Hematopoietic multipotent progenitor cell treated with erythropoietin and hydrocortisone succinate and interleukin-3 and kit ligand, for 8 days (in vitro differentiated cells): Measurements from ENCODE around the gene DOHH.

Experiments used
- DNase-seq: peaks from one replicate; pipeline ENCODE4 v3.0.0-alpha.2; 2015

The DOHH gene

DNA sequence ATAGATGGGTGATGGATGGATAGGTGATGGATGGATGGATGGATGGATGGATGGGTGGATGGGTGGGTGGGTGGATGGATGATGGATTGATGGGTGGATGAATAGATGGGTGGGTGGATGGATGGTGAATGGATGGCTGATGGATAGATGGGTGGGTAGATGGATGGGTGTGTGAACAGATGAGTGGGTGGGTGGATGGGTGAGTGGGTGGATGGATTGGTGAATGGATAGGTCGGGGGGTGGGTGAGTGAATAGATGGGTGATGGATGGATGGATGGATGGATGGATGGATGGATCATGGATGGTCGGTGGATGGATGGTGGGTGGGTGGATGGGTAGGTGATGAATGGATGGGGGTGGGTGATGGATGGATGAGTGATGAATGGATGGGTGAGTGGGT lies 23.6 kb downstream of the DOHH start:
- no peak for DNase-seq

DNA sequence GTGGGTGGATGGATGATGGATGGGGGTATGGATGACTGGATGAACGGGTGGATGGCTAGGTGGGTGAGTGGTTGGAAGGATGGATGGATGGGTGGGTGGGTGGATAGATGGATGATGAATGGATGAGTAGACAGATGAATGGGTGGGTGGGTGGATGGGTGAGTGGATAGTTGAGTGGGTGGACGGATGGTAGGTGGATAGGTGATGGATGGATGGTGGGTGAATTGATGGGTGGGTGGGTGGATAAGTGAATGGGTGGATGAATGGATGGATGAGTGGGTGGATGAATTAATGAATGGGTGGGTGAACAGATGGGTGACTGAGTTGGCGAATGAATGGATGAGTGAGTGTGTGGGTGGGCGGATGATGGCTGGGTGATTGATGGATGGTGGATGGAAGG lies 25.0 kb downstream of the DOHH start:
- no peak for DNase-seq

DNA sequence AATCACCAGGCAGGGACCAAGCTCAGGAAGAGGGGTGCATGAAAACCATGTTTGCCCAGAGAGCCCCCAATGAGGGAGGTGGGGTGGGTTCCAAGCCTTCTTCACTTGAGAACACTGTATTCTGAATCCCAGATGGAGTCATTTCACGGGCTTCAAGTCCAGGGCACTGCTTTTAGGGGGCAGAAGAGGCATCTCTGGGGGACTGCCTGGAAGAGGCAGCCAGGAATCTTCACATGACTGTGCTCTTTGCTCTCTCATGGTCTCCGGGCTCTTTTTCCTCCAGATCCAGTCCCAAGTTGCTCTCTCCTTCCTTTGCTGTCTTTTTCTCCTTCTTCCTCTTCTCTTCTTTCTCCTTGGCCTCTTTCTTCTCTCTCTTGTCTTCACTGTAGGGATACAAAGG lies 25.9 kb downstream of the DOHH start:
- no peak for DNase-seq

DNA sequence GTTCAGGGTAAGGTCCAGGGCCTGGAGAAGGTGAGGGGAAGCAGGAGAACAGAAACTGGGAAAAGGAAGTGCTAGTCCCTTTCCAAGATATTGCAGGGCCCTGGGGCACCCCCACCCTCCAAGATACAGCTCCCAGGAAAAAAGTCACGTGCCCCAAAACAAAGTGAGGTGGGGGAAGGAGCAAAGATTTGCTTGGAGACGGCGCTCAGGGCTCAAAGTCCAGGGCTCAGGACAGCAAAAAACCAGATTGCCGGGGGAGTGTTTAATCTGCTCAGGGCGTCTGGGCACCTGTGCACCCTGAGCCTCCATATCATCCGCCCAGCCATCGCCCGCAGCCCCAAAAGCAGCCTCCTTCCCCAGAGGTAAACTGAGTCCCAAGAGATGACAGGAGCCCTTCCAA lies 26.5 kb downstream of the DOHH start:
- DNase-seq: no peak

DNA sequence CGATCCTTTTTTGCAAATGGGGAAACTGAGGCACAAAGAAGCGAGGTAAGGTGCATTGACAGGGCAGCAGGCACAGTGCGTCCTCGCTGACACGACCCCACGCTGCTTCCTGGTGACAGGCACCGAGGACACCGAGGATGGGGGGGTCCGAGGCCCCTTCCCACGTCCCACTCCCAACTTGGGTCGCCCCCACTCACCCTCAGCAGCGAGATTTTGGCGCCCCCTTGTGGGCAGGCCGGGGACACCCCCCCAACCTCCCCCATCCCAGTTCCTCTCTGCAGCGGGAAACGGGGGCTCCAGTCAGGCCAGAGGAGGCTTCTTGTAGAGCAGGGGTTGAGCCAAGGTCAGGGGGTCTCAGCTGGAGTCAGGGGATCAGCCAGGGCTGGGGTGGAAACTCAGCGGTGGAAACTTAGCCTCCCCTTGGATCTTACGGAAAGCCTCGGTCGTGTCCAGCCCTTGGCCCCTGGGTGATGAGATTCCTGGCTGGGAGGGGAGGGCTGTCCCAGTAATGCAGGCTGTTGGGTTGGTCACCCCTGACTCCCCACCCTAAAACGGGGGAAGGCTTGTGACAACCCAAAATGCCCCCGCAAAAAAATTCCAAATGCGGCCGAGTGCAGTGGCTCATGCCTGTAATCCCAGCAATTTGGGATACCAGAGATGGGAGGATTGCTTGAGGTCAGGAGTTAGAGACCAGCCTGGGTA lies 28.4 kb downstream of the DOHH start:
- DNase-seq: no peak

DNA sequence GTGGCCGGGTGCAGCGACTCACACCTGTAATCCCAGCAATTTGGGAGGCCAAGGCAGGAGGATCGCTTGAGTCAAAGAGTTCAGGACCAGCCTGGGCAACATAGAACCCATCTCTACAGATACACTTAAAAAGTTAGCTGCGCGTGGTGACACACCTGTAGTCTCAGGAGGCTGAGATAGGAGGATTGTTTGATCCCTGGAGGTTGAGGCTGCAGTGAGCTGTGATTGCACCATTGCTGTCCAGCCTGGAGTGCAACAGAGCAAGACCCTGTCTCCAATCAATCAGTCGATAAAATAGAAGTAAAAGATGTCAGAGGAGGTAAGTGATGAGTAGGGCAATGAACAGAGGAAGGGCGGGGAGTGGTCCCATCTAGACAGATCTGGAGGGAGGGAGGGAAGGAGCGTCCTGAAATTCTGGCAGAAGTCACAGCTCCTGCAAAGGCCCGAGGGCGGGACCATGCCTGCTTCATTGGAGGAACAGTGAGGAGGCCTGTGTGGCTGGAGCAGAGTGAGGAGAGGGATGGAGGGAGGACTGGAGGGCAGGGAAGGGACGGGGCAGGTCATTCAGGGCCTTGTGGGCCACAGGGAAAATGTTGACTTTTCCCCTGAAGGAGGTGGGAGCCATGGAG lies 29.9 kb downstream of the DOHH start:
- no peak for DNase-seq

DNA sequence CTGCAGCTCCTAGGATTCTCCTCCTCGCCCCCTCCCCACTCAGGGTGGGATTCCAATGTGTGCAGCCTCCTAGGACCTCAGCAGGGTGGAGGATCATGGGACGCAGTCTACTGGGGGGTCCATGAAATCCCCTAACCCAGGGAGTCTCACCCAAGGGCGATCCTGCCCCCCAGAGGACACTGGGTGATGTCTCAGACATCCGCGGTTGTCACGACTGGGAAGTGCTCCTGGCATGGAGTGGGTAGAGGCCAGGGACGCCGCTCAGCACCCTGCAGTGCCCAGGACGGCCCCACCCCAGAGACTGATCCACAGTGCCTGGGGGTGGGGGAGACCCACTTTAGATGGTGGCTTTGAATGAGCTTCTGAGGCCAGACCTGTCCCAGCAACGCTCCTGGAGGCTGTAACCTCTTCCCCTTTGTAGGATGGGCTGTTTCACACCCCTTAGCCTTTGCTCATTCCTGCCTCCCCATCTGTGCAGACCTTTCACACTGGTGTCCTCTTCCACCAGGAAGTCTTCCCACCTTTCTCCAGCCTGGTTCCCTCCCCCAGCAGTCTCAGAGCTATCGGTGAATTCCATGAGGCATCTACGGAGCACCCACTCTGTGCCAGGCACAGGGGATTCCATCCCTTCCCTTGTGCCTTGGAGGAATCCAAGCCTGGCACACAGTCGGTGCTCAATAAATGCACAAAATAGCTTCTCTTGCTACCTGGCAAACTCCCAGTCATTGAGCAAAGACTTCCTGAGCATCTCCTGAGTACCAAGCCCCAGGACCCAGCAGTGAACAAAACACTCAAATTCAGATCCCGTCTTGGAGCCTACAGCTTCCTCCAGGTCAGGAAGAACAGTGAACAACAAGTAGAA lies 30.6 kb downstream of the DOHH start:
- no peak for DNase-seq

DNA sequence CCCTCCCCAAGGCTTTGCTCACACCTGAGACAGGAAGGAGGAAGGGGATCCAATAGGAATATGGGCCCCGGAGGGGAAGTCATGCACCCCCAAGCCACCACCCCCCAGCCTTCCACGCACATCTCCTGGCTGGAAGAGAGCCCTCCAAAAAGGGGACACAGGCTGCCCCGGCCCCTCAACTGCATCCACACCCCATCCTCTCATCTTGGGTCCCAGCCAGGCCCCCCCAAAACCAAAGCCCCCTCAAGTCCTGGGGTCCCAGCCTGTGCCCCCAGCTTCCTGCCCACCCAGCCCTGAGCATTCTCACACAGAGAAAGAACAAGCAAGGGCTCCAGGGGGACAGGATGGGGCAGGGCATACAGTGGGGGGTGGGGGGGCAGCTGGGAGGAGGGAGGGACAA lies 32.3 kb downstream of the DOHH start:
- no peak for DNase-seq

DNA sequence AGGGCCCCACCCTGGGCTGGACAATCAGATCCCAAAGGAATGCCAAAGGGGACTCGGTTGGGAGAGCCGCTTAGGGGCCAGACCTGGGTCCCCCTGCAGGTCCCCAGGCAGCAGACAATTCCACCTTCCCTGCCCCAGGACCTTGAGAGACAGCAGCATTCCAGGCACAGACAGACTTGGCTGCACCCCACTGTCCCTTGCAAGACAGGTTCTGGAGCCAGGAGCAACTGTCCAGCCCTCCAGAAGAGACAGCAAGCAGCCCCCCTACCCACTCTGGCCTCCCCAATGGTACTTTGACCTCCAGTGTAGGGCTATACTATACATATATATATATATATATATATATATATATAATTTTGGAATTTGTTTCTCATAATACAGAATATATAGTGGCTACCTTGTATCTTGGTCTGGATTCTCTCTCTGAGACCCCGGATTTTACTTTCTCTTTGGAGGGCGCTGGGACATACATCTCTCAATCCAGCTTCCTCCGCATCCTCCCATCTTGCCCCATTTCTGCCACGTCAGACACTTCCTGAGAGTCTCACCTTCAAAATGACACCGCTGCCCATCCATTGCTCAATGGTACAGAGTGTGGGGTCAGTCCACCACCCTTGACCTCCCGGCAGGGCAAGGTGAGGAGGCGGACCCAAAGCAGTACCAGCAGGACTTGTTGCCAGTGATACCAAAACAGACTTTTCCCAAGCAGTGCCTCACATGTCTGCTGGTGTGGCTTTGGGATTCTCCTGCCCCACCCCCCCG lies 32.9 kb downstream of the DOHH start:
- DNase-seq: no peak

DNA sequence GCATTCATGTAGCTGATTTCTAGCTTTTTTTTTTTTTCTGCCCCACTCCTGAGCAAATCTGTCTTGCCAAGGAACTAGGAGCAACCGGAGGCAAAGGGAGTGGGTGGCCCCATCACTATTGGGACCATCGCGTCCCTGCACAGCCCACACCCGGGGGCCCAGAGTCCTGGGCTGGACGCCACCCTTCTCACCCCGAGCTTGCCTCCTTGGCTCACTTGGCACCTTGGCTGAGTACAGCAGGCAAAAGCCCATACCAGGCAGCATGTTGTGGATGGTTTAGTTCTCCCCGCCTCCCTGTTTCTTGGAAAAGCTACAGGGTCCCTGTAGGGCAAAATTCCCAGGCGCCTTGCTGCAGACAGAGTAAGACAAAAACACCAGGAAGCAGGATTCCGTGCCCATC lies 33.8 kb downstream of the DOHH start:
- DNase-seq: no peak

DNA sequence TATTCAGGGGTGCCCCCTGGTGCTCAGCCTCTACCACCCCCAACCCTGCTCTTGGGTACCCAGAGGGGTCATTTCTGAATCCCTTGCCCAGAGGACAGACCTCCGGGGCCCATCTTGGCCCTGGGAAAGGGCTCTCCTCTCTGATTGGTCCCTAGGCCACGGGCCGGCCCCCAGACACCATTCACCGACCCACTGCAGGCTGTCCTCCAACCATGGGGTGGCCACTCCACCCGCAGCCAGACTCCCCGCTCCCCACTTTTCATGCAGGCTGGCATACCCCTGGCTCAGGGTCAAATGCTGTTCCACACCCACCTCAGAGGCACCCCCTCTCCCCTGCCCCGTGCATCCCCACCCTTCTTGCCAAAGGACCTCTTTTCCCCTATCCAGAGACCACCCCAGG lies 34.9 kb downstream of the DOHH start:
- DNase-seq: no peak

DNA sequence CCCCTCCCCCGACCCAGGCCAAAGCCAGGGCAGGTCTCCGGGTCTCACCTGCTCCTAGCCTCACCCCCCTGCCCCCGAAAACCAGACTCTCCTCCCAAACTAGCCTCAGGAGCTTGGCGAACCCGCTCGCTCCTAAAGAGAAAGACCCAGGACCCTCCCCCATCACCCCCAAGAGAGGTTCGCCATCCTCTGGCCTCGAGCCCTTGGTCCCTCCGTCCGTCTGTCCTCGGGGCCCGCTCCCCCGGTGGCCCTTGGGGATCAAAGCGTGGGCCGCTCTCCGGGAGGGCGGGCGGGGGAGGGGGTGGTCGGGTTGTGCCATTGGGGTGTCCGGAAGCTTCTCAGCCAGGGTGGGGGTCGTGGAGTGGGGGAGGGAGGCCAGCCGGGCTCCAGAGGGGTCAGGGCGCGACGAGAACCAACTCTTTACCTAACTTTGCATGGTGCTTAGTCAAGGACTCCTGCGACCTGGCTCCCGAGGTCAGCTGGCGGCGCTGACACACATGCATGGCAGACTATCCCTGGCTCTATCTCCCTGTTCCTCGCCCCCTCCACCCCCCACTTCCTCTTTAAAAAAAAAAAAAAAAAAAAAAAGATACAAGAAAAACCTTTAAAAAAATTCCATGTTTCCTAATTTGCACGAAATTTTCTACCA lies 35.8 kb downstream of the DOHH start:
- DNase-seq: no peak

DNA sequence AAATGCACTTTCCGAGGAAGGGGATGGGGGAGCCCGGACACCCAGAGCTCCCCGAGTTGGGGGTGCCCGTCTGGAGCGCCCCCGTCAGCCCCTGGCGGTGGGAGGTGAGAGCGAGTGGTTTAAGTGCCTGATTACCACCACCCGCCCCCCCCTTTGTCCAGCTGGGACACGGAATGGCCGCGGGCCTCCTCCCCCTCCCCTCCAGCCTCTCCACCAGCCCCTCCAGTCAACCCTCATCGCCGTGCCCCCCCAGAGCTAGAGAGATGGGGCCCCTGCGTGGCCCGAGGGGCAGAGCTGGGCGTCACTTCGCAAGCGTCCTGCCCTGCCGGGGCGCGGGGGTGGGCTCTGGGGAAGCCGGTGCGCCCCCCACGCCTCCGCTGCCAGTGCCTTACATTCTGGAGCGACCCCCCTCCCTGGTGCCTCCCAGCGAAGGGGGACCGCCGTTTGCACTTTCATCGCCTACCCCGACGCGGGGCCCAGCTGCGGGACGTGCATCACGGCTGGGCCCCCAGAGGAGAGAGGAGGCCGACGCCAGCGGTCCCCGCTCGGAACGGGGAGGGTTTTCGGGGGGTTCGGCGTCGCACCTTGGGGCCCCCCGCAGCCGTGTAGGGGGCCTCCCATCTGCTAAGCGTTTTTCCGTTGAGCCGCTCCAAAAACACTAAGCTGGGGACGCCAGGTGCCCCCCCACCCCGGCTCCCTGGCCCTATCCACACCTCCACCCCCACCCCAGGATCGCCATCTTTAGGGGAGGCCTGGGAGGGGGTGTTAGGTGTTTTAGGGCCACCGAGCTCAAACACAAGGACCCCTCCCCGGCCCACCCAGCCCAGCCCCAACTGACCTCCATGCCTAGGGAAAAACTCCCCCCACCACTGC lies 36.5 kb downstream of the DOHH start:
- DNase-seq: no peak

DNA sequence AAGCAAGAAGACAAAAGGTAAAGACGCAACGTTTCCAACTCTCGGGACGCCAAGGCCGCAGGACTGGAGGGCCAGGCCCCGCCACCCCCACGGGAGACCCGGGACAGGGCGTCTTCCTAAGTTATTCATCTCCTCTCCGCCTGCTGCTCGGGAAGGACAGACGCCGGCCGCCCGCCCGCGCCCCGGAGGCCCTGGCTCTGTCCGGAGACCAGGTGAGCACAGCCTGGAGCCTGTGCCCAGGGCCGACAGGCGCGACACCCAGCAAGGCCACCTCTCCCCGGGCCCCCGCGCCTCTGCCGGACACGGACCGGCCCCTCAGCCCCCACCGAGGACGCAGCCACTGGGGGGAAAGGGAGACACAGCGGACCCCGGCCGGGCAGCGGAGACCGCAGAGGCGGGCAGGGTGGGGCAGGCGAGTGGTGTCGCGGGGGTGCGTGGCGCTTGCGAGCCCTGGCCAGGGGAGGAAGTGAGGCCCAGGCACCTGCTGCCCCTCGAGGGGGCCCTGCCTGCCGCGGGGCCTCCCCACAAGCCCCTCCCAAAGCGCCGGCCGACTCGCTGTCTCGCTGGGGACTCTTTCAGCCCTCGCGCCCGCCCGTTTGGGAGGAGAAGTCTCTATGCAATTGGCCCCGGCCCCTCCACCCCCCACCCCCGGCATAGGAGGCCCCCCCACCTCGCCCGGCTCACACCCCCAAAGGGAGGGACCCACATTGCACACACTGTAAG lies 37.3 kb downstream of the DOHH start:
- no peak for DNase-seq

DNA sequence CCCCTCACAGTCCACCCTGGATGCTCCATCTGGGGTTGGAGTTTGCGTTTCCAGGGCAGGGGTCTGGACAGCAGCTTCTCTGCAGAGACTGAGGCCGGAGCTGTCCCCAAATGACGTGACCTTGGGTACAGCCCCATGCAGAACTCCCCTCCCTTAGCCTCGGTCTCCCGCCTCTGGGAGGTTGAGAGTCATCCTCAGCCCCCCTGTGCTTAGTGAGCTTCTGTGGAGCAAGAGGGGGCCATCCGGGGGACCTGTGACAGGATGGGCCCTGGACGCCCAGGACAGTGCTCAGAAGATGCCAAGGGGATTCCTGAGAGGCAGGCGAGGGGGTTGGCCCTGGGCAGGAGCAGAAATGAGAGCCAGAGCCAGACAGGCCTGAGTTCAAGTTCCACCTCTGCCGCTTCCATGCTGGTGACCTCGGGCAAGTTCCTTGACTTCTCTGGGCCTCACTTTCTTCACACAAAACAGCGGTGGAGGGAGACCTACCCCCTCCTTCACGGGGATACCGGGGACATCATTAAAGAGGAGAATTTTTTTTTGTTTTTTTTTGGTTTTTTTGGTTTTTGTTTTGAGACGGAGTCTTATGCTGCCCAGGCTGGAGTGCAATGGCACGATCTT lies 40.4 kb downstream of the DOHH start:
- no peak for DNase-seq

DNA sequence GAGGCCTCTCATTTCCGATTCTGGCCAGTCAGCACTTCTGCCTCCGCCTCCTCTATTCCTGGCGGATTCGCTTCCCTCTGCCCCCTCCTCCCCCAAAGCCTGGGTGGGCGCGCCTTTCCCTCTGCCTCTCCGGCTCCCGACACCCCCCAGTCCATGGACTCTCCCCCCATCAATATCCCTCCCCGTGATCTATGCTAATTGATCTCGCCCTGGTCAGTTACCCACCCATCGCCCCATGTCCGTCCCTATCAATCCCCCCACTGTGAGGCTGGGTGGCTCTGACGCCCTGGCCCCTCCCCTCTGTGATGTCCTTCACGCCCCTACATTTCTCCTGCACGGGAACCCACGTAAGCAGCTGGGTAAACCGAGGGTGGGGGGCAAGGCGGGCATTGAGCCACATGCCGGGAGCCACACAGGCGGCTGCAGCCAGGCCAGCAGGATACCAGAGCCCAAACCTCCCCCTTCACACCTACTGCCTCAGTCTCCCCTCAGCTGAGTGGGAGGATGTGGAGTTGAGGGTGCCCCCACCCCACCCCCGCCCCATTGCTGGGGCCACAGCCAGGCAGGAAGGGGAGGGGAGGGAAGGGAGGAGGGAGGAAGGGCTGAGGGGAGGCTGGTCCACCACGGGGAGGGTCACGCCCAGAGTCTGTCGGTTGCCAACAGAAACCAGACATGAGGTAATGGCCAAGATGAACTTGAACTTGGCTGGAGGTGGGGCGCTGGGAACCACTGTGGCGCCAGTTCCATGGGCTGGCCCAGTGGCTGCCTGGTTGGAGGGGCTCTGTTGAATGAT lies 41.2 kb downstream of the DOHH start:
- DNase-seq: peak; percentile 45

DNA sequence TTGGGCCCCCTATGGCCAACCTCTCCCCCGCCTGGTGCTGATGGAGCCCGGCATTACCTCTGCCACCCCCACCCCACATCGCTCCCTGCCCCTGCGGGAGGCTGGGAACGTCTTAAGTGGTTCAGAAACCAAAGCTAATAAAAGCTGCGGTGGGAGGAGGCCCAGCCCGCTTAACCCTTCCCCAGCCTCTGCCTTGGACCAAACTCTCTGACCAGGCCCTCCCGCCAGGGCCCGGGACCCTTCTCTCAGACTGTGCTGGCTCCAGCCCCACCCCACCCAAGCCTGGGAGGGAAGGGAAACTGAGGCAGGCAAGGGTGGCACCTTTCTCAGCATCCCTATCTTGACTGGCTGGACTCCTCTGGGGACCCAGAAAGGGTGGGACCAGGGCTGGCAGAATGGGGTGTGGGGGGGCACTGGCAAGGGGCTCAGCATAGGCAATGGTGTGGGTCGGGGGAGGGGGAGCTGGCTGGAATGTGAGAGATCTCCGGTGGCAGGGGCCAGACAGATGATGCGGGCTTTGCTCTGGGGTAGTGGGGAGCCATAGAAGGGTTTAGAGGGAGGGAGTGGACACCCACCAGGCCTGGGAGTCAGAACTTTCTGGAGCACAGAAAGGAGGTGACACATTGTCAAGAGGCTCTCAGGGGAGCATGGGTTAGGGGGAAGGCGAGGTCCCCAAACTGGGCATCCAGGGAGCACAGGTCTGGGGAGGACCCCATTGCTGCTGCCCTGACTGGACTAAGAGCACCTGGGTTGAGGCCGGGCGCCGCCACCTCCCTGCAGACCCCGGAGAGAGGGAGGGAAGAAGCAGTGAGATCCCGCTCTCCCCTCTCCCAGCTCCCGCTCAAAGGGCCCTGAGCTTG lies 42.0 kb downstream of the DOHH start:
- DNase-seq: no peak

DNA sequence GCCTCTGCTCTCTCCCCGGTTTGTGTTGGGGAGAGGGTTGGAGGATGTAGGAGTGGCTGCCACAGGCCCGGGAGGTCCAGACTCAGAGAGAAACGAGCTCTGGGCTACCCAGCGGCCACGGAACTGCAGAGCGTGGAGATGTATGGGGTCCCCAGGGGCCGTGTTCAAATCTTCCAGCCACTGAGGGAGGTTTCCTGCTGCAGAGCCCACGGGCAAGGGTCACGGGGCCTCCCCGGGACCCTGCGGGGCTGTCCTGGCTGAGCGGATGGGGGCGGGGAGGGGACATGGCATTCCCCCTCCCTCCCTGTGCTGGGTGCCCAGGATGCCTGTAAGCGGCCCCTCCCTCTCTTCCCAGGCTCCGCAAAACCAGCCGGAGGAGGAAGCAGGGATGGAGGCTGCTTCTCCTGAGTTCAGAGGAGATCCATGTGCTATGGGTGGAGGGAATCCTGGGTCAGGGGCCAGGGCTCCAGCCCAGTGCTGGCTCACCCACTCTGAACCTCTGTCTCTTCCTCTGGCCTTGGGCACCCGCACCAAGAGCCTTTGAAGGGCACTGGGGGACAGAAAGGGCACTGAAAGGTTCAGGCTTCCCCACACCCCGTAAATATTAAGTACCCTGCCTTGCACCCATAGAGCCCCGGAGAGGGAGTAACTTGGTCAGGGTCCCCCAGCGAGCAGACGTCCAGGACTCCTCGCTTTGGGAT lies 42.8 kb downstream of the DOHH start:
- DNase-seq: no peak
